Measurements from ENCODE around the gene GOLGA8N.

The GOLGA8N gene

DNA sequence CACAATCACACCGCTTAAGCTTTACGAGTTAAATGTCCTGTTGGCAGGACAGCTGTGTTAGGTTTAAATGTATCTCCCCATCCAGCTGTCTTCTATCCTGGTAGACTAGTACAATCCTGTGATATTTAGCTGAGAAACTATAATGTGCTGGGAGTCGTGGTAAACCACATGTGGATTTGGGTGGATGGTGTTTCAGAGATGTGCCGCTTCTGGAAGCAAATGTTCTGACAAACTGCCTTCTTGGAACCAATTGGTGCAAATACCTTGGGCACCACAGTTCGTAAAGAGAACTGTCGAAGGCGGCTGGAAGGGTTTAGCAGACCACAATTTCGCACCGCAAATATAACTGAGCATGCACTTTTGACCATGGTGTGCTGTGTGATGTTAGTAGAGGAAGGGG is 63.2 kb downstream of the GOLGA8N start:
- no peak for TF ChIP-seq GATA3 (IDR thresholded peaks at IDR 0.05; ENCODE audit: low read depth, low read length)
- no peak; the same call in 1 of the 2 replicates for TF ChIP-seq GATA2 (IDR thresholded peaks at IDR 0.05; ENCODE audit: low read depth, low read length)

Data from SH-SY5Y (cell line).